H1 (cell line): ENCODE results near the gene APBA2. TPM values are rescaled to one million over a fixed set of nuclear protein-coding genes. Genes with fewer than 3 reads are reported as not detected.

Experiments
- CTCF ChIA-PET: fragments of 300-600 bp; sonication (Branson Sonifier 250); formaldehyde crosslinking; loops from one replicate; lab custom pipeline; 2021; ENCODE audit not compliant: partially characterized antibody; lab: Charles Lee
- POLR2A ChIA-PET: fragments of 300-600 bp; sonication (Branson Sonifier 250); formaldehyde crosslinking; loops from one replicate; lab custom pipeline; 2021; ENCODE audit warnings: inconsistent platforms; ENCODE audit not compliant: partially characterized antibody; lab: Charles Lee
- DNase-seq, 2 experiments: peaks; one replicate each; pipeline versions ENCODE4 v3.0.0 to v3.0.0-alpha.2; 2010 to 2022; ENCODE audit warnings: low spot score in 2 of 2, low read depth in 1 of 2, mixed read lengths in 1 of 2
- FAIRE-seq: peaks from 2 replicates; lab custom pipeline; 2011; peaks lifted over from hg19 to GRCh38; lab: Jason Lieb, UNC
- H2AFZ ChIP-seq: 2 replicates; pipeline ENCODE4 v1.8.1; 2012; ENCODE audit warnings: low read length, inconsistent platforms
- H2AK5ac ChIP-seq: 2 replicates; pipeline ENCODE4 v1.6.1; 2013; ENCODE audit warnings: low read depth, low read length
- H2BK120ac ChIP-seq: replicated peaks from 2 replicates; pipeline ENCODE3; 2013; ENCODE audit warnings: low read depth, low read length, inconsistent platforms
- H2BK12ac ChIP-seq: 2 replicates; pipeline ENCODE4 v1.6.1; 2013; ENCODE audit warnings: low read depth, low read length
- H2BK15ac ChIP-seq: 2 replicates; pipeline ENCODE4 v1.6.1; 2013; ENCODE audit warnings: low read length
- H2BK20ac ChIP-seq: 2 replicates; pipeline ENCODE4 v1.6.1; 2013; ENCODE audit warnings: low read length
- H2BK5ac ChIP-seq: 2 replicates; pipeline ENCODE4 v1.6.1; 2013; ENCODE audit warnings: low read depth, low read length
- H3K14ac ChIP-seq: 2 replicates; pipeline ENCODE4 v1.6.1; 2013; ENCODE audit warnings: inconsistent platforms; ENCODE audit not compliant: insufficient read length
- H3K18ac ChIP-seq: 2 replicates; pipeline ENCODE4 v1.6.1; 2013; ENCODE audit warnings: low read length; ENCODE audit errors: extremely low read depth
- H3K23ac ChIP-seq: 2 replicates; pipeline ENCODE4 v1.6.1; 2013; ENCODE audit warnings: inconsistent platforms; ENCODE audit not compliant: insufficient read length
- H3K23me2 ChIP-seq: 2 replicates; pipeline ENCODE4 v1.6.1; 2013; ENCODE audit warnings: low read depth, low read length
- H3K27ac ChIP-seq: 2 replicates; pipeline ENCODE4 v1.6.1; 2011; ENCODE audit warnings: low read depth, low read length, inconsistent platforms
- H3K27me3 ChIP-seq, 4 experiments: replicated peaks in 1 of 4; 1 replicate in 1 of 4; 2 replicates in 3 of 4; pipeline versions ENCODE4 v1.6.1 to v1.8.1; 2011 to 2013; ENCODE audit warnings: low read length in 3 of 4, mild to moderate bottlenecking in 3 of 4, inconsistent platforms in 2 of 4, mixed read lengths in 2 of 4, moderate library complexity in 1 of 4; ENCODE audit not compliant: control insufficient read depth in 3 of 4, insufficient read depth in 3 of 4; ENCODE audit errors: extremely low read depth in 1 of 4
- H3K36me3 ChIP-seq, 4 experiments: 2 replicates each; pipeline versions ENCODE4 v1.6.1 to v1.8.1; 2011 to 2013; ENCODE audit warnings: mild to moderate bottlenecking in 4 of 4, low read length in 3 of 4, moderate library complexity in 2 of 4, control low read depth in 1 of 4, inconsistent platforms in 1 of 4; ENCODE audit not compliant: insufficient read depth in 4 of 4, control insufficient read depth in 2 of 4
- H3K4ac ChIP-seq: replicated peaks from 2 replicates; pipeline ENCODE3; 2013; ENCODE audit warnings: low read length, low read depth, mixed read lengths, inconsistent platforms; ENCODE audit not compliant: insufficient read length
- H3K4me1 ChIP-seq, 4 experiments: replicated peaks in 1 of 4; 1 replicate in 1 of 4; 2 replicates in 3 of 4; pipeline versions ENCODE4 v1.6.1 to v1.8.1; 2011 to 2013; ENCODE audit warnings: low read length in 3 of 4, inconsistent platforms in 2 of 4, mixed read lengths in 1 of 4; ENCODE audit not compliant: insufficient read depth in 4 of 4, control insufficient read depth in 3 of 4
- H3K4me2 ChIP-seq, 2 experiments: 2 replicates each; pipeline versions ENCODE4 v1.6.1 to v1.8.1; 2011 to 2013; ENCODE audit warnings: low read depth in 2 of 2, low read length in 2 of 2, control low read depth in 1 of 2, inconsistent platforms in 1 of 2, mild to moderate bottlenecking in 1 of 2; ENCODE audit not compliant: insufficient read depth in 1 of 2
- H3K4me3 ChIP-seq, 4 experiments: fragments of 200-600, 300-600 bp in 1 of 4; sonication (generic), shearing (Covaris generic), sonication (Bioruptor Twin) in 1 of 4; 2 replicates each; pipeline versions ENCODE4 v1.5.1 to v1.8.1; 2011 to 2016; ENCODE audit warnings: low read length in 4 of 4, low read depth in 3 of 4, control low read depth in 2 of 4, inconsistent platforms in 2 of 4, mild to moderate bottlenecking in 2 of 4, mixed read lengths in 1 of 4, moderate library complexity in 1 of 4; ENCODE audit not compliant: insufficient read depth in 2 of 4; ENCODE audit errors: extremely low read depth in 1 of 4
- H3K56ac ChIP-seq: replicated peaks from 2 replicates; pipeline ENCODE3; 2013; ENCODE audit warnings: low read depth, mild to moderate bottlenecking, mixed read lengths, low read length, inconsistent platforms; ENCODE audit not compliant: insufficient read length
- H3K79me1 ChIP-seq: 2 replicates; pipeline ENCODE4 v1.6.1; 2013; ENCODE audit warnings: low read depth, low read length, control low read depth
- H3K79me2 ChIP-seq, 2 experiments: 2 replicates each; pipeline versions ENCODE4 v1.6.1 to v1.8.1; 2012 to 2013; ENCODE audit warnings: low read length in 2 of 2, mild to moderate bottlenecking in 2 of 2, inconsistent platforms in 1 of 2; ENCODE audit not compliant: insufficient read depth in 2 of 2, control insufficient read depth in 1 of 2
- H3K9ac ChIP-seq, 4 experiments: replicated peaks in 1 of 4; 1 replicate in 1 of 4; 2 replicates in 3 of 4; pipeline versions ENCODE4 v1.6.1 to v1.8.1; 2011 to 2013; ENCODE audit warnings: low read depth in 3 of 4, low read length in 3 of 4, control low read depth in 2 of 4, mild to moderate bottlenecking in 2 of 4, moderate library complexity in 2 of 4, inconsistent platforms in 1 of 4; ENCODE audit errors: extremely low read depth in 1 of 4
- H3K9me3 ChIP-seq, 2 experiments: 2 replicates each; pipeline versions ENCODE4 v1.6.1 to v1.8.1; 2012 to 2013; ENCODE audit warnings: mild to moderate bottlenecking in 2 of 2, moderate library complexity in 2 of 2, control low read depth in 1 of 2, inconsistent platforms in 1 of 2, low read depth in 1 of 2, low read length in 1 of 2, mixed read lengths in 1 of 2; ENCODE audit not compliant: insufficient read depth in 2 of 2
- H4K20me1 ChIP-seq, 2 experiments: replicated peaks in 1 of 2; 2 replicates each; pipeline versions ENCODE3 to v1.8.1; 2011 to 2013; ENCODE audit warnings: inconsistent platforms in 2 of 2, low read length in 2 of 2, mild to moderate bottlenecking in 1 of 2; ENCODE audit not compliant: insufficient read depth in 2 of 2, control insufficient read depth in 1 of 2
- H4K5ac ChIP-seq: 2 replicates; pipeline ENCODE4 v1.6.1; 2013; ENCODE audit warnings: low read length, low read depth, mixed read lengths, inconsistent platforms; ENCODE audit not compliant: insufficient read length
- H4K8ac ChIP-seq: 2 replicates; pipeline ENCODE4 v1.8.0; 2013; ENCODE audit warnings: mild to moderate bottlenecking, moderate library complexity, low read length, inconsistent platforms; ENCODE audit not compliant: insufficient read depth; ENCODE audit errors: extremely low read depth
- H4K91ac ChIP-seq: replicated peaks from 2 replicates; pipeline ENCODE3; 2013; ENCODE audit warnings: low read length, mixed read lengths, inconsistent platforms; ENCODE audit not compliant: insufficient read length
- ASH2L ChIP-seq: fragments of 200-600, 300-600 bp; sonication (generic); IDR thresholded peaks from one replicate; pipeline ENCODE4 v1.7.1; 2017; ENCODE audit warnings: low read length
- BACH1 ChIP-seq: IDR thresholded peaks from 2 replicates; pipeline ENCODE4 v1.6.1; 2012; ENCODE audit warnings: low read length, improper control_type of control experiment
- BRCA1 ChIP-seq: IDR thresholded peaks from 2 replicates; pipeline ENCODE4 v1.6.1; 2012; ENCODE audit warnings: low read depth, low read length, improper control_type of control experiment
- CBX5 ChIP-seq: fragments of 300-800, 300-1000 bp; sonication (generic); IDR thresholded peaks from 2 replicates; pipeline ENCODE4 v1.7.1; 2016; ENCODE audit warnings: antibody characterized with exemption, low read length, low read depth
- CHD1 ChIP-seq: IDR thresholded peaks from 2 replicates; pipeline ENCODE4 v1.6.1; 2012; ENCODE audit warnings: low read depth, low read length, improper control_type of control experiment
- CTBP2 ChIP-seq: IDR thresholded peaks from 2 replicates; pipeline ENCODE4 v1.7.0; 2011; ENCODE audit warnings: borderline replicate concordance, mild to moderate bottlenecking, moderate library complexity, mixed read lengths, low read length; ENCODE audit not compliant: insufficient read depth, insufficient read length
- GTF2F1 ChIP-seq: IDR thresholded peaks from 2 replicates; pipeline ENCODE4 v1.6.1; 2012; ENCODE audit warnings: low read depth, low read length, improper control_type of control experiment, borderline replicate concordance
- RXRA ChIP-seq: IDR thresholded peaks from 2 replicates; pipeline ENCODE4 v1.6.1; 2011; ENCODE audit warnings: low read depth, mild to moderate bottlenecking, low read length, moderate library complexity; ENCODE audit not compliant: insufficient read depth
- WGBS, 2 experiments: shearing (Covaris generic) in 1 of 2; methylation state at CpG; one replicate each; pipeline versions ENCODE4 v1.1.6 to v1.1.7; 2013 to 2015; ENCODE audit warnings: low lambda C conversion rate in 2 of 2, mixed read lengths in 2 of 2, inconsistent platforms in 1 of 2, low coverage in 1 of 2, missing lambda C conversion rate in 1 of 2; ENCODE audit not compliant: insufficient replicate concordance in 2 of 2, insufficient coverage in 1 of 2, insufficient read length in 1 of 2; ENCODE audit errors: extremely low coverage in 1 of 2, missing lambda C conversion rate in 1 of 2; 5-methylcytosine and 5-hydroxymethylcytosine counted together
- polyA plus RNA-seq, 7 experiments: library from polyadenylated mRNA; depleted of rRNA in 3 of 7; stranded (reverse) in 5 of 7; unstranded in 2 of 7; fragments of >200 nt in 5 of 7; fragments of 200-250 nt in 2 of 7; gene quantifications; 1 replicate in 5 of 7; 2 replicates in 1 of 7; 4 replicates in 1 of 7; pipeline versions ENCODE4 v1.2.1 to v1.2.3, GENCODE V29; 2011 to 2013; ENCODE audit warnings: missing spikeins in 2 of 7, mixed read lengths in 2 of 7
- total RNA-seq: library from RNA; stranded (reverse); fragmentation: NEBNext Ultra II Directional; extraction: Animal tissue kit (Norgen Biotek cat#: 25700); gene quantifications from 2 replicates; pipeline ENCODE4 v1.2.1, GENCODE V29; 2021
- TF ChIP-seq, protein P1 (sequence below): IDR thresholded peaks from 2 replicates; pipeline ENCODE4 v1.6.1; 2012; ENCODE audit warnings: inconsistent platforms

The APBA2 gene
- total and polyA plus RNA-seq, 2 of the 8 experiments (the other 6 are each of a cell fraction or from before 2014, with no cell fraction given): 15.5 to 19.0 TPM

DNA sequence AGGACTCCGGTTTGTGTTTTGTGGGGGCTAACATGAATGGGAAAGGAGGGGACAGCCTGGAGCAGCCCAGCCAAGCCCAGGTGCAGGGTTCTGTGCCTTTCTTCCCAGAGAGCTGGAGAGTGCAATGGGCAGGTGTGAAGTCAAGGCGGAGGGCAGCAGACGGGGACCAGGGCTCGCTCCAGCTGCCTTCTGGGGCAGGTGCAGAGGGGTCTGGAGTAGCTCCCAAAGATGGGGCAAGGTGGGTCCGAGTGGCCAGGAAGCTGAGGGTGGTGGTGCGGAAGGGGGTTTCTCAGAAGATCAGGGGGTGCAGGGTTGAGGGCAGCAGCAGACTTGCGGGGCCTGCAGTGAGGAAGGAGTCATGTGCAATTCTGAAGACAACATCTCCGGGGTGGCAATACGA, 225.0 kb downstream of the APBA2 start:
- no peaks in the 10 kb centered on the region for H3K36me3 ChIP-seq
- H3K4me2 ChIP-seq: no peak overlapping the region
- H2BK5ac ChIP-seq: no peak overlapping the region
- H2AK5ac ChIP-seq: no peak overlapping the region
- H3K23me2 ChIP-seq: peaks cover 9% of the 10 kb centered on the region; the same call in 1 of the 2 replicates
- no peak overlapping the region for H4K5ac ChIP-seq
- H2BK20ac ChIP-seq: no peak overlapping the region
- H3K4me3 ChIP-seq: no peak overlapping the region
- no peaks in the 10 kb centered on the region for H3K79me2 ChIP-seq
- DNase-seq (no peak), FAIRE-seq (no peak)
- no peak overlapping the region for H3K9ac ChIP-seq
- no peak overlapping the region for H2AFZ ChIP-seq
- ChIA-PET POLR2A (interaction anchor here (1.2 kb wide), 1 partner anchor 152 kb away, joined by 3 read pairs; no protein-coding TSS in a partner anchor), CTCF (interaction anchor here (1.0 to 4.3 kb wide), 6 partner anchors 9 to 21 kb away, joined by 3 to 20 read pairs (median 6); no protein-coding TSS in a partner anchor)
- H3K79me1 ChIP-seq: peaks cover 4% of the 10 kb centered on the region; the same call in 1 of the 2 replicates
- H4K8ac ChIP-seq: 0 out of 2 replicates have a peak overlapping the region, but pooled peaks have one; percentile 51
- no peak overlapping the region for H3K56ac ChIP-seq
- H2BK15ac ChIP-seq: no peak overlapping the region
- no peak overlapping the region for H3K4ac ChIP-seq
- H4K91ac ChIP-seq: no peak overlapping the region
- peaks cover 0 to 18% (median 11%) of the 10 kb centered on the region in 4 experiments; a peak in 5 of 7 replicates for H3K4me1 ChIP-seq
- H3K23ac ChIP-seq: no peak overlapping the region
- H2BK12ac ChIP-seq: no peak overlapping the region
- no peaks in the 10 kb centered on the region for H3K27me3 ChIP-seq
- 91% methylated on average over 5 of the region's 9 CpGs; no CpG with 5 or more reads in 1 of the 2 experiments for whole genome bisulfite sequencing, 2 experiments
- no peaks in the 10 kb centered on the region for H3K9me3 ChIP-seq
- no peak overlapping the region for H3K14ac ChIP-seq
- no peak overlapping the region for H2BK120ac ChIP-seq
- no peak overlapping the region for H3K18ac ChIP-seq
- H4K20me1 ChIP-seq: peaks cover 0 to 4% of the 10 kb centered on the region in 2 experiments
- H3K27ac ChIP-seq: no peak overlapping the region
- TF ChIP-seq RXRA: no peak
- TF ChIP-seq CHD1: no peak
- no peak for TF ChIP-seq ASH2L
- no peak for TF ChIP-seq BACH1
- no peak for TF ChIP-seq BRCA1
- no peak for TF ChIP-seq GTF2F1
- TF ChIP-seq CBX5: no peak
- TF ChIP-seq, protein P1, sequence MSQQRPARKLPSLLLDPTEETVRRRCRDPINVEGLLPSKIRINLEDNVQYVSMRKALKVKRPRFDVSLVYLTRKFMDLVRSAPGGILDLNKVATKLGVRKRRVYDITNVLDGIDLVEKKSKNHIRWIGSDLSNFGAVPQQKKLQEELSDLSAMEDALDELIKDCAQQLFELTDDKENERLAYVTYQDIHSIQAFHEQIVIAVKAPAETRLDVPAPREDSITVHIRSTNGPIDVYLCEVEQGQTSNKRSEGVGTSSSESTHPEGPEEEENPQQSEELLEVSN: no peak
- no peak for TF ChIP-seq CTBP2
